ENCODE measurements around the gene TTC7B. TPM values are rescaled to one million over a fixed set of nuclear protein-coding genes. Genes with fewer than 3 reads are reported as not detected.

TTC7B gene
- total RNA-seq, 1 experiment from 2014 or later: 40.9 TPM

GRCh38 chr14:90654831-90655276 lies 161.4 kb downstream of the TTC7B start:
- BruUV-seq (replicated peaks): no TSS peak
- H3K4me3 ChIP-seq (ENCODE audit: low read depth in 2 of 2, low read length in 2 of 2): no peak overlapping the region
- intact Hi-C loops (cut with micrococcal nuclease; ENCODE audit: unreplicated experiment) (no loop called here), in situ Hi-C loops (cut with HindIII; ENCODE audit: low pct_unique_long_range_greater_than_20kb, low sequenced_read_pairs) (no loop called here)
- ATAC-seq: no peak
- H3K4me1 ChIP-seq (ENCODE audit: control insufficient read depth, insufficient read depth, low read length): no peaks in the 10 kb centered on the region
- CTCF ChIA-PET: no interaction called here
- no peaks in the 10 kb centered on the region for H3K9me3 ChIP-seq (ENCODE audit: control insufficient read depth, insufficient read depth, low read depth, low read length)
- no peaks in the 10 kb centered on the region for H3K36me3 ChIP-seq (ENCODE audit: control insufficient read depth, insufficient read depth, low read length)
- POLR2A ChIA-PET: no interaction called here
- no peak overlapping the region for H3K27ac ChIP-seq (ENCODE audit: low read length)
- H3K27me3 ChIP-seq (ENCODE audit: control insufficient read depth, insufficient read depth, low read length): no peaks in the 10 kb centered on the region
- TF ChIP-seq SIN3A (IDR thresholded peaks at IDR 0.05; ENCODE audit: borderline replicate concordance, insufficient read depth, low read depth, low read length): no peak
- no peak for TF ChIP-seq REST (IDR thresholded peaks at IDR 0.05; ENCODE audit: insufficient read depth in 1 of 2, low read depth in 2 of 2, low read length in 1 of 2)
- TF ChIP-seq CTCF (IDR thresholded peaks at IDR 0.05): no peak
- no peak for TF ChIP-seq POLR2AphosphoS5 (IDR thresholded peaks at IDR 0.05; ENCODE audit: low read depth, low read length)
- TF ChIP-seq TCF7L2 (IDR thresholded peaks at IDR 0.05; ENCODE audit: low read depth, low read length): no peak
- no peak for DNase-seq (ENCODE audit: low read depth, low spot score)

- ATAC-seq (no peak), DNase-seq (ENCODE audit: low read depth, low spot score) (no peak)
- no peak overlapping the region for H3K27ac ChIP-seq (ENCODE audit: low read length)
- intact Hi-C loops (cut with micrococcal nuclease; ENCODE audit: unreplicated experiment): no loop called here
- H3K36me3 ChIP-seq (ENCODE audit: control insufficient read depth, insufficient read depth, low read length): no peaks in the 10 kb centered on the region
- H3K9me3 ChIP-seq (ENCODE audit: control insufficient read depth, insufficient read depth, low read depth, low read length): no peaks in the 10 kb centered on the region
- TF ChIP-seq SIN3A (IDR thresholded peaks at IDR 0.05; ENCODE audit: borderline replicate concordance, insufficient read depth, low read depth, low read length) (no peak), CTCF (IDR thresholded peaks at IDR 0.05) (no peak), TCF7L2 (IDR thresholded peaks at IDR 0.05; ENCODE audit: low read depth, low read length) (no peak), REST (IDR thresholded peaks at IDR 0.05; ENCODE audit: insufficient read depth in 1 of 2, low read depth in 2 of 2, low read length in 1 of 2) (no peak), POLR2AphosphoS5 (IDR thresholded peaks at IDR 0.05; ENCODE audit: low read depth, low read length) (no peak)
- POLR2A ChIA-PET: no interaction called here
- H3K4me1 ChIP-seq (ENCODE audit: control insufficient read depth, insufficient read depth, low read length): no peaks in the 10 kb centered on the region
- H3K27me3 ChIP-seq (ENCODE audit: control insufficient read depth, insufficient read depth, low read length): no peaks in the 10 kb centered on the region
- CTCF ChIA-PET: no interaction called here
- in situ Hi-C loops (cut with HindIII; ENCODE audit: low pct_unique_long_range_greater_than_20kb, low sequenced_read_pairs): no loop called here
- no TSS peak for BruUV-seq (replicated peaks)
- H3K4me3 ChIP-seq (ENCODE audit: low read depth in 2 of 2, low read length in 2 of 2): no peak overlapping the region
These were observed 163.6 kb downstream of the TTC7B start for GRCh38 chr14:90652626-90653025.
